HUES48 (cell line): ENCODE measurements around the gene C1R.

ENCODE experiments used
- H3K27ac ChIP-seq: one replicate; pipeline ENCODE4 v1.7.0; 2013; ENCODE audit warnings: low read depth, low read length, inconsistent platforms
- H3K27me3 ChIP-seq: 2 replicates; pipeline ENCODE4 v1.6.1; 2013; ENCODE audit warnings: mild to moderate bottlenecking, low read length; ENCODE audit not compliant: control insufficient read depth, insufficient read depth
- H3K36me3 ChIP-seq: 2 replicates; pipeline ENCODE4 v1.6.1; 2013; ENCODE audit warnings: low read length; ENCODE audit not compliant: control insufficient read depth, insufficient read depth
- H3K4me1 ChIP-seq: 2 replicates; pipeline ENCODE4 v1.6.1; 2013; ENCODE audit warnings: mild to moderate bottlenecking, low read length; ENCODE audit not compliant: control insufficient read depth, insufficient read depth
- H3K4me3 ChIP-seq: 2 replicates; pipeline ENCODE4 v1.5.1; 2013; ENCODE audit warnings: mild to moderate bottlenecking, low read depth, low read length
- H3K9ac ChIP-seq: 2 replicates; pipeline ENCODE4 v1.6.1; 2013; ENCODE audit warnings: mild to moderate bottlenecking, low read depth, low read length, moderate library complexity
- H3K9me3 ChIP-seq: 2 replicates; pipeline ENCODE4 v1.6.1; 2013; ENCODE audit warnings: low read length; ENCODE audit not compliant: control insufficient read depth, insufficient read depth

The C1R gene

DNA sequence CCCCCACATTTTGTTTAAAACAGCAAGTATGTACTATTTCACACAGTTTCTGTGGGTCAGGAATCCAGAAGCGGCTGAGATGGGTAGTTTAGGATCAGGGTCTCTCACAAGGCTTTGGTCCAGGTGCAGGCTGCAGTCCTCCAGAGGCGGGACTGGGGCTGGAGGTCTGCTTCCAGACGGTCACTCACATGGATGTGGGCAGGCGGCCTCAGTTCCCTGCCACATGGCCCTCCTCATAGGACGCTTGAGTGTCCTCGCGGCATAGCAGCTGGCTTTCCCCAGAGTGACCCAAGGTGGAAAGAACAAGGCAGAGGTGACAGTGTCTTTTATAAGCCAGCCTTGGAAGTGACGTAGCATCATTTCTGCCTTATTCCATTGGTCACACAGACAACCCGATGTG, 24.7 kb upstream of the C1R start:
- no peak overlapping the region for H3K4me3 ChIP-seq
- H3K36me3 ChIP-seq, result no peaks in the 10 kb centered on the region
- no peak overlapping the region for H3K9ac ChIP-seq
- H3K27ac ChIP-seq, result no peak overlapping the region
- no peaks in the 10 kb centered on the region for H3K4me1 ChIP-seq
- no peaks in the 10 kb centered on the region for H3K27me3 ChIP-seq
- H3K9me3 ChIP-seq, result no peaks in the 10 kb centered on the region

- H3K27me3 ChIP-seq, result no peaks in the 10 kb centered on the region
Observed at GRCh38 chr12:7116196-7116595, 24.0 kb upstream of the C1R start.

DNA sequence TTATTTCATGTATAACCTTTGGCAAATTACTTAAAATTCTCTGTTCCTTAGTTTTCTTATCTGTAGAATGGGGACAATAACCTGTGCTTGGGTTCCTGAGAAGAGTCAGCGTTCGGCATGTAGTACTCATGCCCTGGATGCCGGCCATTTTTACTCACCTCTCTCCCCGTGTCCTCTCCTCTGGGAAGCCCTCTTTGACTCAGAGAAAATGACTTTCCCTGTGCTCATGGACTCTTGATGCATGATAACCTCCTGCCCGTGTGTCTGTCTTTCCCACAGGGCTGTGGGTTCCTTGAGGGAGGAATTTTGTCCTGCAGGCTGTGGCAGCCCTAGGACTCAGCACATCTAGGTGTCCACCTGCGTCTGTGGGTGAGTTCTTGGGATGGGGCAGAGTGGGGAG, 22.6 kb upstream of the C1R start:
- H3K9ac ChIP-seq, result no peak overlapping the region
- no peak overlapping the region for H3K4me3 ChIP-seq
- H3K36me3 ChIP-seq, result no peaks in the 10 kb centered on the region
- H3K9me3 ChIP-seq, result no peaks in the 10 kb centered on the region
- H3K27me3 ChIP-seq, result no peaks in the 10 kb centered on the region
- H3K27ac ChIP-seq, result no peak overlapping the region
- no peaks in the 10 kb centered on the region for H3K4me1 ChIP-seq

More at GRCh38 chr12:7116196-7116595, 24.0 kb upstream of the C1R start:
- Histone ChIP-seq H3K36me3 (no peaks in the 10 kb centered on the region), H3K9ac (no peak overlapping the region), H3K27ac (no peak overlapping the region), H3K4me1 (no peaks in the 10 kb centered on the region), H3K4me3 (no peak overlapping the region), H3K9me3 (no peaks in the 10 kb centered on the region)

DNA sequence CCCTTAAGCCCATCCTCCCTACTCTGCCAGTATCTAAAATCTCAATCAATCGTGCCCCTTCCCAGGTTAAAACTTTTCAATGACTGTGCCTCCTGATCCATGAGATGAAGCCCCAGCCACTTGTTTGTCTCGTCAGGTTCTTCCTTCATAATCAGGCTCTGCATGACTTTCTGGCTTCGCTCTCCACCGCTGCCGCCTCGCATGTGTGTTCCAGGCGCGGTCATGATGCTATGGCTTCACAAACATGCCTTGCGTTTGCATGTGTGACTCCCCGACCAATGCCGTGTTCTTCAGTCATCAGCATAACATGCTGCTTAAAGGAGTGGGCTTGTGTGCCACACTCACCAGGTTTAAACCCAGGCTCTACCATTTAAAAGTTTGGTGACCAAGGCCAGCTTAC, 21.8 kb upstream of the C1R start:
- H3K9ac ChIP-seq, result no peak overlapping the region

DNA sequence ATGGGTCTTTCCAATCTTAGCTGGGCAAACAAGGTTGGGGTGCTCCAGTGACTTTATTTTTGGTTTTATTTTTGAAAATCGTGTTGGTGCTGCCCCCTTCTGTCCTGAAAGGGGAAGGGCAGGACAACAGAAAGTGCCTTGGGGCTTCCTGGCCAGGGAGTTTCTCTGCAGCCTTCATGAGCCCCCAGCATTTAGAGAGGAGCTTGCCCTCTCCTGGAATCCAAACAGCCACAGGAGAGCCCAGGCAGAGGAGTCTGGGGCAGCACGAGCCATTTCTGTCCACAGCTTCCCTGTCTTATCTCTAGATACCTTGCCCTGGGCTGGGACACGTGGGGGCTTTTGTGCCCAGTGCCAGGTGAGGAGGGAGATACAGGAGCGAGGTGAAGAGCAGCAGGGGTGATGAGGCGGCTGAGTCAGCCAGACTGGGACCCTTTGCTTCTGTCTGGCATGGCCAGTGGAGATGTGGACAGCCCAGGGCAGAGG, 21.2 kb upstream of the C1R start:
- Histone ChIP-seq H3K4me3 (no peak overlapping the region), H3K4me1 (no peaks in the 10 kb centered on the region), H3K27ac (no peak overlapping the region), H3K9ac (no peak overlapping the region), H3K27me3 (no peaks in the 10 kb centered on the region), H3K36me3 (no peaks in the 10 kb centered on the region), H3K9me3 (no peaks in the 10 kb centered on the region)

More for the DNA sequence above, 21.8 kb upstream of the C1R start:
- no peak overlapping the region for H3K4me3 ChIP-seq
- H3K36me3 ChIP-seq, result no peaks in the 10 kb centered on the region
- no peak overlapping the region for H3K27ac ChIP-seq
- H3K4me1 ChIP-seq, result no peaks in the 10 kb centered on the region
- no peaks in the 10 kb centered on the region for H3K27me3 ChIP-seq
- H3K9me3 ChIP-seq, result no peaks in the 10 kb centered on the region

GRCh38 chr12:7112041-7112440, 19.8 kb upstream of the C1R start:
- Histone ChIP-seq H3K27me3 (no peaks in the 10 kb centered on the region), H3K4me1 (peaks cover 7% of the 10 kb centered on the region; the same call in 1 of the 2 replicates), H3K9me3 (no peaks in the 10 kb centered on the region), H3K4me3 (no peak overlapping the region), H3K36me3 (no peaks in the 10 kb centered on the region), H3K9ac (no peak overlapping the region), H3K27ac (no peak overlapping the region)

- no peak overlapping the region for H3K9ac ChIP-seq
- H3K36me3 ChIP-seq, result no peaks in the 10 kb centered on the region
- H3K9me3 ChIP-seq, result no peaks in the 10 kb centered on the region; the same call in 1 of the 2 replicates
- H3K27ac ChIP-seq, result no peak overlapping the region
- H3K4me3 ChIP-seq, result no peak overlapping the region
- no peaks in the 10 kb centered on the region for H3K27me3 ChIP-seq
- peaks cover 7% of the 10 kb centered on the region; the same call in 1 of the 2 replicates for H3K4me1 ChIP-seq
Observed at GRCh38 chr12:7110661-7111060, 18.4 kb upstream of the C1R start.

GRCh38 chr12:7109572-7109920, 17.3 kb upstream of the C1R start:
- Histone ChIP-seq H3K4me1 (peaks cover 7% of the 10 kb centered on the region; the same call in 1 of the 2 replicates), H3K4me3 (no peak overlapping the region), H3K27ac (no peak overlapping the region), H3K36me3 (no peaks in the 10 kb centered on the region), H3K27me3 (no peaks in the 10 kb centered on the region), H3K9me3 (no peaks in the 10 kb centered on the region; the same call in 1 of the 2 replicates), H3K9ac (no peak overlapping the region)

DNA sequence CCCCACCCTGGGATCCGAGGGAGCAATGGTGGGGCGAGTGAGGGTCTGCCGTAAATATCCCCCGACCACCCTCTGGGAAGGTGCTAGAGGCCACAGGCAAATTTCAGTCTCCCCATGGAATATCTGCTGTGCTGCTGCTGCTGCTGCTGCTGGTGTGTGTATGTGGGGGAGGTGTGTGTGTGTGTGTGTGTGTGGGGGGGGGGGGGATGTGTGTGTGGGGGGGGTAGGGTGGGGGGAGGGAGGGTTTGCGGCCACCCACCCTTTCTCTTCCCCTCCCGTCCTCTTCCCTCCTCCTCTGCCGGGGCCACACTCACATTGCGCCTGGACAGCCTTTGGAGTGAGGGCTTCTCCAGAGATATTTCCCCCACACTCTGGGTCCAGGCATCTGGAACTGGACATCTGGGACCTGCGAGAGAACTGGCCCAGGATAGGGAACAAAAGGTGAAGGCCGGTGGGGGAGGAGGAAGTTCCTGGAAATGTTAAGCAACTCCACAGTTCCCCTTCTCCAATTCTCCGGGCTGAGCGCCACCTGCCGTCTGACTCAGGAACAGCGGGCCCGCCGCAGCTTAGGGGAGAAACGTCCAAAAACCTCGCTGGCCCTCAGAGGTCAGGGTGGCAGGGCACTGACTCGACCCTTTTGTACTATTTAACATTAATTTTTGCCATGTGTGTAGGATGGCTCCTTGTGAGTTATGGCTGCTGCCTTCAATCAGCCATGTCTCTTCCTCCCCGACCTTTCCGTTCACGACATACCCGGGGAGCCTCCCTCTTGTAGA, 16.7 kb upstream of the C1R start, which contains the start of gene C1RL:
C1RL (minus strand) TSS at position 419 of the 776 bp plus-strand sequence; CDS start at position 385, 34 bp downstream.
- H3K9ac ChIP-seq, result peak within 1 kb of the TSS; percentile 67

DNA sequence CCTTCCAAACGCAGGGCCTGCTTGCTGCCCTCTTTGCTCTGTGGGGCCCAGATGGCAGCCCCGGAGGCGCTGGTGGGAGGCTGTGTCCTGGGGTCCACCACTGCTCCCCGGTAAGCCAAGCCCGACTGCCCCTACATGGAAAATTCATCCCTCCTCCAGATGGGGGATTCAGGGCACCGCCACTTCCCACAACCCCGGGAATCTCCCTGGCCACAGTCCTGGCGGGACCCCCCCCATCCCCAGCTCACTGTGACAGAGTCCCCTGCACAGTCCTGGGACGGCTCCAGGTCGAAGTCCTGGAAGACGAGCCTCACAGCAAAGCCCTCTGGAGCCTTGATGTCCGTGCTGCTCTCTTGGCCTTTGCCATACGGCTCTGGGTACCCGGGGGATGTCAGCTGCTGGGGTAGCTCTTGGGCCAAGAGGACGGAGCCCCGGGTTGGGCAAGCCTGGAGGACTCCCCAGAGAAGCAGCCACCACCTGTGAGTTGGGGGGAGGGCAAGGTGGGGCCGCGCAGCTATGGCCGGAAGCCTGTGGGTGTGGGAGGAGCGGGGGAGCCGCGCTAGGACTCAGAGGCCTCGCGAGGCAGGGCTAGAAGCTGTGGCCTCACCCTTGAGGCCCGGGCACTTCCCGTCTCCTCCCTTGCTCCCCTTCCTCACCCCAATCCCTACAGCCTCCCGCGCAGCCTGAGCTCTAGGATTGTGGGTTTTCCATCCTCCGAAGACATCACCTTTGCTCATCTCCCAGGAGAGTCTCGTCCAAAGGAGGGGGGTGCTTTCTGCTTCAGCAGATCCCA, 16.0 kb upstream of the C1R start:
- Histone ChIP-seq H3K36me3 (no peaks in the 10 kb centered on the region), H3K9me3 (no peaks in the 10 kb centered on the region; the same call in 1 of the 2 replicates), H3K27ac (peak overlapping the region; percentile 72), H3K9ac (peak overlapping the region; percentile 18; the same call in 1 of the 2 replicates), H3K27me3 (no peaks in the 10 kb centered on the region), H3K4me1 (peaks cover 7% of the 10 kb centered on the region; the same call in 1 of the 2 replicates), H3K4me3 (peak overlapping the region; percentile 73)

More for the DNA sequence above, 16.7 kb upstream of the C1R start, which contains the start of gene C1RL:
- H3K4me1 ChIP-seq, result peaks cover 7% of the 10 kb centered on the region; the same call in 1 of the 2 replicates
- H3K4me3 ChIP-seq, result peak within 1 kb of the TSS; percentile 73
- H3K36me3 ChIP-seq, result no peaks in the 10 kb centered on the region
- H3K27me3 ChIP-seq, result no peaks in the 10 kb centered on the region
- peak within 1 kb of the TSS; percentile 77 for H3K27ac ChIP-seq
- H3K9me3 ChIP-seq, result no peaks in the 10 kb centered on the region; the same call in 1 of the 2 replicates
